ENCODE results near the gene CCDC171. TPM values are rescaled to one million over a fixed set of nuclear protein-coding genes. Genes with fewer than 3 reads are reported as not detected.

Gene CCDC171
- total and polyA plus RNA-seq, 2 experiments from 2014 or later, result 0.73 to 2.9 TPM

GRCh38 chr9:15885464-15885863, 332.6 kb downstream of the CCDC171 start:
- Histone ChIP-seq H3K79me2 (no peaks in the 10 kb centered on the region), H2AFZ (no peak overlapping the region), H4K20me1 (ENCODE audit: insufficient read depth, poor library complexity, severe bottlenecking) (no peaks in the 10 kb centered on the region), H3K27ac (no peak overlapping the region), H3K4me2 (no peak overlapping the region), H3K36me3 (replicated peaks; ENCODE audit: insufficient read depth, low read depth) (no peaks in the 10 kb centered on the region), H3K9me3 (ENCODE audit: low read depth) (no peaks in the 10 kb centered on the region), H3K27me3 (no peaks in the 10 kb centered on the region), H3K4me1 (ENCODE audit: insufficient read depth) (peaks cover 4% of the 10 kb centered on the region), H3K4me3 (no peak overlapping the region), H3K9me2 (replicated peaks; ENCODE audit: insufficient read depth) (no peaks in the 10 kb centered on the region)
- DNase-seq (ENCODE audit: low spot score), result no peak
- 84% methylated on average over 2 of the region's 2 CpGs for WGBS (ENCODE audit: low lambda C conversion rate, missing lambda C conversion rate)
- no peak for TF ChIP-seq EZH2phosphoT487 (IDR thresholded peaks at IDR 0.05; ENCODE audit: low read depth, severe bottlenecking, unreplicated experiment)
- TF ChIP-seq EZH2 (IDR thresholded peaks at IDR 0.05; ENCODE audit: borderline replicate concordance), result no peak
- no peak for TF ChIP-seq CTCF (IDR thresholded peaks at IDR 0.05; ENCODE audit: poor library complexity)

DNA sequence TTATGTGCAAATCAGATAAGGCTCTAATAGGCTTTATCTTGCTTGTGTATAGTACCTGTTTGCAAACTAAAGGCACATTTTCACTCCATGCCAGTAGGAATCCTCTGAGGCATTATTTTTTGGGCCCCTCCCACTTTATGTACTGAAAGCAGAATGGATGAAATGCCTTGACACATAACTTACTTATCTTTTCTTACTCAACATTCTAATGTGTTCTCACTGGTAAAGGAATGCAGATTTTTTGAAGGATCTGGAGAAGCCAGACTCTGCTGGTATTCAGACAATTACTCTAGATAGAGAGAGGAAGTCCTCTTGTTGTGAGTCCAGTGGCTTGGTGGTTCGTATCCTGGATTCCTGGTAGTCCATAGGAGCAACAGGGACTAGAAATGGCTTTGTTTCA, 336.7 kb downstream of the CCDC171 start:
- Histone ChIP-seq H3K4me3 (no peak overlapping the region), H3K9me2 (replicated peaks; ENCODE audit: insufficient read depth) (no peaks in the 10 kb centered on the region), H2AFZ (no peak overlapping the region), H3K79me2 (no peaks in the 10 kb centered on the region), H3K9me3 (ENCODE audit: low read depth) (no peaks in the 10 kb centered on the region), H3K27ac (peak overlapping the region; percentile 44), H3K36me3 (replicated peaks; ENCODE audit: insufficient read depth, low read depth) (no peaks in the 10 kb centered on the region), H4K20me1 (ENCODE audit: insufficient read depth, poor library complexity, severe bottlenecking) (no peaks in the 10 kb centered on the region), H3K4me1 (ENCODE audit: insufficient read depth) (peaks cover 4% of the 10 kb centered on the region), H3K27me3 (no peaks in the 10 kb centered on the region), H3K4me2 (no peak overlapping the region)
- DNase-seq (ENCODE audit: low spot score), result peak; percentile 7
- TF ChIP-seq EZH2phosphoT487 (IDR thresholded peaks at IDR 0.05; ENCODE audit: low read depth, severe bottlenecking, unreplicated experiment), result no peak
- TF ChIP-seq CTCF (IDR thresholded peaks at IDR 0.05; ENCODE audit: poor library complexity), result no peak
- no peak for TF ChIP-seq EZH2 (IDR thresholded peaks at IDR 0.05; ENCODE audit: borderline replicate concordance)
- WGBS (ENCODE audit: low lambda C conversion rate, missing lambda C conversion rate), result 90% methylated on average over 1 of the region's 1 CpG

GRCh38 chr9:15901572-15901971, 348.7 kb downstream of the CCDC171 start:
- 77% methylated on average over 1 of the region's 1 CpG for WGBS (ENCODE audit: low lambda C conversion rate, missing lambda C conversion rate)
- H3K27ac ChIP-seq, result no peak overlapping the region
- no peak overlapping the region for H3K4me3 ChIP-seq
- no peaks in the 10 kb centered on the region for H3K27me3 ChIP-seq
- no peaks in the 10 kb centered on the region for H3K9me3 ChIP-seq (ENCODE audit: low read depth)
- no peaks in the 10 kb centered on the region for H3K79me2 ChIP-seq
- no peak for DNase-seq (ENCODE audit: low spot score)
- no peak for TF ChIP-seq CTCF (IDR thresholded peaks at IDR 0.05; ENCODE audit: poor library complexity)
- no peak for TF ChIP-seq EZH2 (IDR thresholded peaks at IDR 0.05; ENCODE audit: borderline replicate concordance)
- no peak for TF ChIP-seq EZH2phosphoT487 (IDR thresholded peaks at IDR 0.05; ENCODE audit: low read depth, severe bottlenecking, unreplicated experiment)
- no peak overlapping the region for H2AFZ ChIP-seq
- H3K4me1 ChIP-seq (ENCODE audit: insufficient read depth), result no peaks in the 10 kb centered on the region
- H3K36me3 ChIP-seq (replicated peaks; ENCODE audit: insufficient read depth, low read depth), result no peaks in the 10 kb centered on the region
- no peaks in the 10 kb centered on the region for H3K9me2 ChIP-seq (replicated peaks; ENCODE audit: insufficient read depth)
- H4K20me1 ChIP-seq (ENCODE audit: insufficient read depth, poor library complexity, severe bottlenecking), result no peaks in the 10 kb centered on the region
- H3K4me2 ChIP-seq, result no peak overlapping the region

DNA sequence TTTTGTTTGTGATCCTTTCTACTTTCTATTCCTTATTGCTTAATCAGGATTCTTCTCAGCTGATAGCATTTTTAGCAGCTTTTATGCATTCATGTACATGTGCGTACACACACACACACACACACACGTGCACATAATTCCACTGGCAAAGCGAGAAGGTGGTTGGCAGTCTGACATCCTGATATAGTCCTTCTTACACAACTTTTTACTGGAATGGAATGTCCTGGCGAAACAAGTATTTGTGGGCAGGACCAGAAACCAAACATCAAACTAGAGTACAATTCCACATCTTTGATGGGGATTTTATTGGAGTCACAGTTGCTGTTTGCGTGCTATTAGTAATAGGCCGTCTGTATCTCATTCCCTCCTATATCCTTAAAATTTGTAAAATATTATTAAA, 356.5 kb downstream of the CCDC171 start:
- H3K27me3 ChIP-seq, result no peaks in the 10 kb centered on the region
- H3K9me3 ChIP-seq (ENCODE audit: low read depth), result no peaks in the 10 kb centered on the region
- no peaks in the 10 kb centered on the region for H3K9me2 ChIP-seq (replicated peaks; ENCODE audit: insufficient read depth)
- no peak overlapping the region for H2AFZ ChIP-seq
- H3K27ac ChIP-seq, result no peak overlapping the region
- H3K4me3 ChIP-seq, result no peak overlapping the region
- no peaks in the 10 kb centered on the region for H3K4me1 ChIP-seq (ENCODE audit: insufficient read depth)
- 91% methylated on average over 6 of the region's 6 CpGs for WGBS (ENCODE audit: low lambda C conversion rate, missing lambda C conversion rate)
- H3K79me2 ChIP-seq, result no peaks in the 10 kb centered on the region
- DNase-seq (ENCODE audit: low spot score), result peak; percentile 3
- H3K4me2 ChIP-seq, result no peak overlapping the region
- no peaks in the 10 kb centered on the region for H4K20me1 ChIP-seq (ENCODE audit: insufficient read depth, poor library complexity, severe bottlenecking)
- no peaks in the 10 kb centered on the region for H3K36me3 ChIP-seq (replicated peaks; ENCODE audit: insufficient read depth, low read depth)
- TF ChIP-seq EZH2 (IDR thresholded peaks at IDR 0.05; ENCODE audit: borderline replicate concordance) (no peak), EZH2phosphoT487 (IDR thresholded peaks at IDR 0.05; ENCODE audit: low read depth, severe bottlenecking, unreplicated experiment) (no peak), CTCF (IDR thresholded peaks at IDR 0.05; ENCODE audit: poor library complexity) (no peak)

Data from hepatocyte (in vitro differentiated cells).